Lung (tissue), 12 donors: Measurements from ENCODE around the gene HNRNPM. TPM values are rescaled to one million over a fixed set of nuclear protein-coding genes. Genes with fewer than 3 reads are reported as not detected.

Source experiments
- ATAC-seq: fragments of 200-7000 bp; cut with Tn5 transposase; one replicate; pipeline ENCODE4 v1.9.1; 2020; ENCODE audit warnings: moderate number of reproducible peaks; ENCODE audit not compliant: insufficient read depth, low FRiP score
- DNase-seq, 3 donors: peaks; one replicate each; pipeline ENCODE4 v3.0.0-alpha.2; 2013 to 2017
- H3K27ac ChIP-seq, 2 donors: one replicate each; pipeline ENCODE4 v1.5.1; 2013; ENCODE audit warnings: mild to moderate bottlenecking in 2 of 2, moderate library complexity in 2 of 2, control low read depth in 1 of 2, inconsistent platforms in 1 of 2, low read depth in 1 of 2, low read length in 1 of 2
- H3K27me3 ChIP-seq, 3 donors: one replicate each; pipeline ENCODE4 v1.5.1; 2013; ENCODE audit warnings: low read length in 2 of 3; ENCODE audit not compliant: control insufficient read depth in 3 of 3, insufficient read depth in 3 of 3
- H3K36me3 ChIP-seq, 4 donors: one replicate each; pipeline ENCODE4 v1.5.1; 2013; ENCODE audit warnings: low read length in 4 of 4, mild to moderate bottlenecking in 1 of 4, moderate library complexity in 1 of 4; ENCODE audit not compliant: control insufficient read depth in 4 of 4, insufficient read depth in 4 of 4
- H3K4me1 ChIP-seq, 5 donors: one replicate each; pipeline ENCODE4 v1.5.1; 2013; ENCODE audit warnings: low read length in 5 of 5, mild to moderate bottlenecking in 2 of 5, moderate library complexity in 1 of 5; ENCODE audit not compliant: control insufficient read depth in 5 of 5, insufficient read depth in 5 of 5
- H3K4me3 ChIP-seq: one replicate; pipeline ENCODE4 v1.5.1; 2013; ENCODE audit warnings: mild to moderate bottlenecking, control low read depth, moderate library complexity
- H3K9ac ChIP-seq, 2 donors: one replicate each; pipeline ENCODE4 v1.5.1; 2013; ENCODE audit warnings: low read length in 2 of 2, control low read depth in 1 of 2; ENCODE audit not compliant: insufficient read depth in 1 of 2
- H3K9me3 ChIP-seq, 4 donors: one replicate each; pipeline ENCODE4 v1.5.1; 2013; ENCODE audit warnings: low read length in 3 of 4, mild to moderate bottlenecking in 1 of 4, moderate library complexity in 1 of 4; ENCODE audit not compliant: control insufficient read depth in 4 of 4, insufficient read depth in 3 of 4
- CTCF ChIP-seq: IDR thresholded peaks from 2 replicates; pipeline ENCODE4 v1.5.1; 2012; ENCODE audit warnings: mild to moderate bottlenecking; ENCODE audit errors: control extremely low read depth, extremely low read depth
- WGBS, 2 donors: extraction: QIAGEN DNeasy Blood & Tissue Kit; methylation state at CpG; one replicate each; pipeline ENCODE4 v1.1.7; 2013; 5-methylcytosine and 5-hydroxymethylcytosine counted together
- polyA plus RNA-seq, 2 donors: library from polyadenylated mRNA; stranded (reverse); fragments of 200-250 nt; gene quantifications; one replicate each; pipeline ENCODE4 v1.2.1, GENCODE V29; 2013
- total RNA-seq, 2 donors: library from RNA; depleted of rRNA in 1 of 2; stranded (reverse); fragments of >200 nt in 1 of 2; gene quantifications; one replicate each; pipeline ENCODE4 v1.2.1, GENCODE V29; 2014 to 2021
- donor health status: control.
- donor health status: control.
- donor health status: Bipolar disorder and iron deficiency.
- donor health status: healthy.
- donor health status: DM: yes; HTN: yes; CAD: no.

The HNRNPM gene
- total and polyA plus RNA-seq, 4 donors: 53.7 to 243 (median 164) TPM

- Histone ChIP-seq H3K27me3 (no peaks in the 10 kb centered on the region), H3K27ac (peak overlapping the region in 1 of 2 donors; percentile 76), H3K4me3 (no peak overlapping the region), H3K9me3 (no peaks in the 10 kb centered on the region), H3K4me1 (peaks cover 9 to 38% (median 18%) of the 10 kb centered on the region in 5 donors), H3K36me3 (peaks cover 5 to 17% (median 10%) of the 10 kb centered on the region in 4 donors), H3K9ac (no peak overlapping the region)
- ATAC-seq (no peak), DNase-seq (no peak)
- 60 to 67% methylated on average over 4 of the region's 4 CpGs for WGBS, 2 donors
- TF ChIP-seq CTCF: no peak
These were observed 7.8 kb downstream of the HNRNPM start for GRCh38 chr19:8452446-8453123.

GRCh38 chr19:8453616-8454015 is 8.8 kb downstream of the HNRNPM start:
- 77% methylated on average over 6 of the region's 6 CpGs for WGBS, 2 donors
- H3K36me3 ChIP-seq: peaks cover 5 to 17% (median 10%) of the 10 kb centered on the region in 4 donors
- no peak for TF ChIP-seq CTCF
- no peak overlapping the region for H3K4me3 ChIP-seq
- H3K9me3 ChIP-seq: no peaks in the 10 kb centered on the region
- no peak overlapping the region for H3K27ac ChIP-seq
- H3K9ac ChIP-seq: no peak overlapping the region
- no peak for DNase-seq
- no peak for ATAC-seq
- no peaks in the 10 kb centered on the region for H3K27me3 ChIP-seq
- H3K4me1 ChIP-seq: peaks cover 9 to 46% (median 19%) of the 10 kb centered on the region in 5 donors

- ATAC-seq (no peak), DNase-seq (no peak)
- Histone ChIP-seq H3K9me3 (no peaks in the 10 kb centered on the region), H3K9ac (no peak overlapping the region), H3K36me3 (peaks cover 5 to 17% (median 10%) of the 10 kb centered on the region in 4 donors), H3K4me1 (peaks cover 11 to 49% (median 22%) of the 10 kb centered on the region in 5 donors), H3K27ac (no peak overlapping the region), H3K4me3 (no peak overlapping the region), H3K27me3 (no peaks in the 10 kb centered on the region)
- no peak for TF ChIP-seq CTCF
- WGBS, 2 donors: 37 to 45% methylated on average over 1 of the region's 1 CpG
These were observed 9.4 kb downstream of the HNRNPM start for GRCh38 chr19:8454218-8454617.
